DMS153 treated with DMSO at 0.1 percent for 48 hours (cell line): ENCODE results near the gene GATAD2A.

Experiments used
- DNase-seq: peaks from one replicate; lab custom pipeline; 2025; ENCODE audit not compliant: unreplicated experiment; lab: John Stamatoyannopoulos, UW

GATAD2A gene

GRCh38 chr19:19542507-19542906, 137.0 kb downstream of the GATAD2A start:
- DNase-seq: no peak

- DNase-seq: no peak
Measured at GRCh38 chr19:19543101-19543500, 137.6 kb downstream of the GATAD2A start.

- no peak for DNase-seq
Measured at GRCh38 chr19:19543640-19544039, 138.2 kb downstream of the GATAD2A start.

- DNase-seq: no peak
Measured at GRCh38 chr19:19544257-19544953, 138.9 kb downstream of the GATAD2A start.

- no peak for DNase-seq
Measured at GRCh38 chr19:19544954-19545591, 139.6 kb downstream of the GATAD2A start.

GRCh38 chr19:19545707-19546106, 140.2 kb downstream of the GATAD2A start:
- DNase-seq: no peak

GRCh38 chr19:19546751-19547162, 141.3 kb downstream of the GATAD2A start:
- no peak for DNase-seq

GRCh38 chr19:19547674-19548336, 142.3 kb downstream of the GATAD2A start:
- DNase-seq: no peak

GRCh38 chr19:19548915-19549759, 143.7 kb downstream of the GATAD2A start:
- DNase-seq: no peak

GRCh38 chr19:19549804-19550464, 144.5 kb downstream of the GATAD2A start:
- no peak for DNase-seq

GRCh38 chr19:19550485-19550929, 145.0 kb downstream of the GATAD2A start:
- no peak for DNase-seq

GRCh38 chr19:19550972-19551852, 145.7 kb downstream of the GATAD2A start:
- DNase-seq: no peak

- DNase-seq: no peak
Measured at GRCh38 chr19:19551853-19552192, 146.3 kb downstream of the GATAD2A start.

- no peak for DNase-seq
Measured at GRCh38 chr19:19552798-19553197, 147.3 kb downstream of the GATAD2A start.

GRCh38 chr19:19553670-19554069, 148.2 kb downstream of the GATAD2A start:
- no peak for DNase-seq

- DNase-seq: no peak
Measured at GRCh38 chr19:19554074-19555023, 148.9 kb downstream of the GATAD2A start.

GRCh38 chr19:19558055-19558454, 152.6 kb downstream of the GATAD2A start:
- DNase-seq: no peak
